Mesothelial cell of epicardium (in vitro differentiated cells): ENCODE data around the gene HDAC3. TPM values are rescaled to one million over a fixed set of nuclear protein-coding genes. Genes with fewer than 3 reads are reported as not detected.
"Not testable (repeated sequence)": the region's sequence is repeated elsewhere in the genome, so short reads cannot be mapped to it uniquely, and the experiment has no call there.

Experiments used
- DNase-seq, 2 experiments: peaks; one replicate each; pipeline ENCODE4 v3.0.0; 2021; ENCODE audit warnings: low spot score in 2 of 2; ENCODE audit not compliant: unreplicated experiment in 2 of 2
- H3K27ac Mint-ChIP-seq: 2 replicates; pipeline ENCODE4 v1.8.0; 2021; ENCODE audit warnings: mixed read lengths
- H3K27me3 Mint-ChIP-seq: 2 replicates; pipeline ENCODE4 v1.8.0; 2021; ENCODE audit warnings: low read depth, mixed read lengths
- H3K36me3 Mint-ChIP-seq: 2 replicates; pipeline ENCODE4 v1.8.0; 2021; ENCODE audit warnings: mixed read lengths
- H3K4me1 Mint-ChIP-seq: 2 replicates; pipeline ENCODE4 v1.8.0; 2021; ENCODE audit warnings: mixed read lengths
- H3K4me3 Mint-ChIP-seq: 2 replicates; pipeline ENCODE4 v1.8.0; 2021; ENCODE audit warnings: mild to moderate bottlenecking, moderate library complexity, mixed read lengths
- H3K9me3 Mint-ChIP-seq: 2 replicates; pipeline ENCODE4 v1.8.0; 2021; ENCODE audit warnings: mixed read lengths
- total RNA-seq: library from RNA; stranded (reverse); gene quantifications from 3 replicates; pipeline ENCODE4 v1.2.1, GENCODE V29; 2021
- TF ChIP-seq, protein P1 (sequence below): fragments of 200-600 bp; sonication (generic); IDR thresholded peaks from one replicate; pipeline ENCODE4 v1.5.0; 2021; ENCODE audit warnings: antibody characterized with exemption; ENCODE audit not compliant: unreplicated experiment

HDAC3 gene
- total RNA-seq, 1 donor from 2014 or later = 108 TPM

DNA sequence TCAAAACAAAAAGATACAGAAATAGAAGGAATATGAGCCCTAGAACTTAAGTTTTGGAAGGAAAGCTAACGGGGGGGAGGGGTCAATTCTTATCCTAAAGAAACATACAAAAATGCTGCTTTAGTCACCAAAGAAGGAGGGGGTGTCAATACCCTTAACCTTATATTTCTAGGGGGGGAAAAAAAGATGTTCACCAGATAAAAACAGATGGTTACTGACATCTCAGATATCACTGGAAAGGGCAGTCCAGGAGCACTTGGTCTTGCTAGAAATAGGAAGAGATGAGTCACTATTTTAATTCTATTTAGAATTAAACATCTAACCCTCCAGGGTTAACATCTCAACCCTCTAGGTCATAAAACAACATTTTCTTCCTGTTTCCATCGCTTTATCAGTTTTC lies 19.5 kb downstream of the HDAC3 start:
- peaks cover 7% of the 10 kb centered on the region for H3K36me3 Mint-ChIP-seq
- TF ChIP-seq, protein P1, sequence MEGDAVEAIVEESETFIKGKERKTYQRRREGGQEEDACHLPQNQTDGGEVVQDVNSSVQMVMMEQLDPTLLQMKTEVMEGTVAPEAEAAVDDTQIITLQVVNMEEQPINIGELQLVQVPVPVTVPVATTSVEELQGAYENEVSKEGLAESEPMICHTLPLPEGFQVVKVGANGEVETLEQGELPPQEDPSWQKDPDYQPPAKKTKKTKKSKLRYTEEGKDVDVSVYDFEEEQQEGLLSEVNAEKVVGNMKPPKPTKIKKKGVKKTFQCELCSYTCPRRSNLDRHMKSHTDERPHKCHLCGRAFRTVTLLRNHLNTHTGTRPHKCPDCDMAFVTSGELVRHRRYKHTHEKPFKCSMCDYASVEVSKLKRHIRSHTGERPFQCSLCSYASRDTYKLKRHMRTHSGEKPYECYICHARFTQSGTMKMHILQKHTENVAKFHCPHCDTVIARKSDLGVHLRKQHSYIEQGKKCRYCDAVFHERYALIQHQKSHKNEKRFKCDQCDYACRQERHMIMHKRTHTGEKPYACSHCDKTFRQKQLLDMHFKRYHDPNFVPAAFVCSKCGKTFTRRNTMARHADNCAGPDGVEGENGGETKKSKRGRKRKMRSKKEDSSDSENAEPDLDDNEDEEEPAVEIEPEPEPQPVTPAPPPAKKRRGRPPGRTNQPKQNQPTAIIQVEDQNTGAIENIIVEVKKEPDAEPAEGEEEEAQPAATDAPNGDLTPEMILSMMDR = no peak
- H3K4me1 Mint-ChIP-seq = peaks cover 24% of the 10 kb centered on the region

DNA sequence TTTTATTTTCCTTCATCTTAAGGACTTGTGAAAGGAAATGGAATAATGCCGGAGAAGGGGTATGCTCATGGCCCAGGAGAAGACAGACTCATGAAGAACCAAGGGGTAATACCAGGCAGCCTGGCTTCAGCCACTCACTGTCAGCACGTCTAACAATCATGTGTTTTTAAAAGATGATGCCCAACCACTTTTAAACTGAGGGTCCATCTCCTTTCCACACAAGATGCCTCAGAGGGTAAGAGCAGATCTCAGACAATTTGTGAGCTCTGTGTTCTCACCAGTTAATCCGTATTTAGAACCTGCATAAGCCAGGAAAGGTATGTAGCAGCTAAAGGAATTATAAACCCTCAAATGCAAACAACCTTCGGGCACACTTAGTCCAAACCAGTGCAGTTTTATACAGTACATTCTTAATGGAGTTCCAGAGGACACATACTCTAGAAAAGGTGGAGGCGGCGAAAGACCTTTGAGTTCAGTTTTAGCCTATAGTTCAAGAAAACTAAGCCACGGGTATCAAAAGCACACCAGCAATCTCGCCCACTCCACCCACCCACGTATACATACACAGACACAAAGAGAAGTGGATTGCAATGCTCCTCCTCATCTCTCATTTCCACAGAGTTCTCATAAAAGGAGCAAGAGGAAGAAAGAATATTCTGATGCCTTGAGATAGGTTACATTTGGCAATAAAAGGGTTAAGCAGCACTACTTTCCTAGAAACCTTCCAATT lies 20.5 kb downstream of the HDAC3 start:
- Mint-ChIP-seq H3K4me1 (peaks cover 24% of the 10 kb centered on the region), H3K9me3 (no peaks in the 10 kb centered on the region), H3K27me3 (no peaks in the 10 kb centered on the region), H3K27ac (no peak overlapping the region), H3K36me3 (peaks cover 3% of the 10 kb centered on the region), H3K4me3 (no peak overlapping the region)
- TF ChIP-seq, protein P1 = no peak
- DNase-seq = no peak

More for the DNA sequence above, 19.5 kb downstream of the HDAC3 start:
- no peaks in the 10 kb centered on the region for H3K27me3 Mint-ChIP-seq
- H3K27ac Mint-ChIP-seq = no peak overlapping the region
- H3K4me3 Mint-ChIP-seq = peak overlapping the region; percentile 89
- no peaks in the 10 kb centered on the region for H3K9me3 Mint-ChIP-seq
- DNase-seq = no peak

DNA sequence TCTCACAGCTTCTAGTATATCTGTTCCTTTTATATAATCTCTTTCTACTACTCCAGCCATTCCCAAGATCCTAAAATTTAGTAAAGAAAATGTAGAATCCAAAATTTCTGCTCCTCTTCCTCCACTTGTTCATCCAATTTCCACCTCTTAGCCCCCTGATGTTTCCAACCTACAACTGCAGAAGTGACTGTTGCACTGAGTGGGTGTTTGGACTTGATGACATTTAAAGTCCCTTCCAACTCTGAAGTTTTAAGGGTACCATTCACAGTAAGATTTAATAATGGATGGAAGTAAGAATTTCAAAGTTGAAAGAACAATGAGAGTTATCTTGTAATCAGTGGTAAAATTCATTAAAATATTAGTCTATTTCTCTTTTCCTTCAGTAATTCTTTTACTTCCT lies 23.3 kb downstream of the HDAC3 start:
- H3K4me3 Mint-ChIP-seq = no peak overlapping the region
- DNase-seq = no peak
- H3K27me3 Mint-ChIP-seq = no peaks in the 10 kb centered on the region
- TF ChIP-seq, protein P1 = no peak
- H3K27ac Mint-ChIP-seq = no peak overlapping the region
- H3K9me3 Mint-ChIP-seq = no peaks in the 10 kb centered on the region
- peaks cover 22% of the 10 kb centered on the region for H3K4me1 Mint-ChIP-seq
- H3K36me3 Mint-ChIP-seq = peaks cover 3% of the 10 kb centered on the region

DNA sequence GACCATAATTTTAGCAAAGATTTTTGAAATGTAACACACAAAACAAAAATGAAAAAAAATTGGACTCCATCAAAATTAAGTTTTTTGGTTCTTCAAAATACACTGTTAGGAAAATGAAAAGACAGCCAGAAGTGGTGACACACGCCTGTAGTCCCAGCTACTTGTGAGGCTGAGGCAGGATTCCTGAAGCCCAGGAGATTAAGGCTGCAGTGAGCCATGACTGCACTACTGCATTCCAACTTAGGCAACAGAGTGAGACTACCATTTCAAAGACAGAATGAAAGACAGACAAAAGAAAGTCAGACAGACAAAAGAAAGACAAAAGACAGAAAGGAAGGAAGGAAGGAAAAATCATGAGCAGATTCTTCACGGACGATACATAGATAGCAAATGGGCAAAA lies 25.4 kb downstream of the HDAC3 start:
- Mint-ChIP-seq H3K27ac (no peak overlapping the region), H3K36me3 (peaks cover 3% of the 10 kb centered on the region), H3K4me3 (no peak overlapping the region), H3K27me3 (no peaks in the 10 kb centered on the region), H3K9me3 (no peaks in the 10 kb centered on the region), H3K4me1 (peaks cover 7% of the 10 kb centered on the region)
- TF ChIP-seq, protein P1 = no peak
- DNase-seq = no peak

DNA sequence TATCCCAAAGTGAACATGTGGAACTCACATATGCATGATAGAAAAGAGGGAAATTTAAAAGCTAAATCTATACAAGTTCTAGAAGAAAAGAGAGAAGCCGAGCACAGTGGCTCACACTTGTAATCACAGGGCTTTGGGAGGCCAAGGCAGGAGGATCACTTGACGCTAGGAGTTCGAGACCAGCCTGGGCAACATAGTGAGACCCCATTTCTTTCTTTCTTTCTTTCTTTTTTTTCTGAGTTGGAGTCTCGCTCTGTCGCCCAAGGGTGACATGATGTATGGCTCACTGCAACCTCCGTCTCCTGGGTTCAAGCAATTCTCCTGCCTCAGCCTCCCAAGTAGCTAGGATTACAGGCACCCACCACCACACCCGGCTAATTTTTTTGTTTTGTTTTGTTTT lies 26.7 kb downstream of the HDAC3 start:
- H3K27ac Mint-ChIP-seq = not testable (repeated sequence)

DNA sequence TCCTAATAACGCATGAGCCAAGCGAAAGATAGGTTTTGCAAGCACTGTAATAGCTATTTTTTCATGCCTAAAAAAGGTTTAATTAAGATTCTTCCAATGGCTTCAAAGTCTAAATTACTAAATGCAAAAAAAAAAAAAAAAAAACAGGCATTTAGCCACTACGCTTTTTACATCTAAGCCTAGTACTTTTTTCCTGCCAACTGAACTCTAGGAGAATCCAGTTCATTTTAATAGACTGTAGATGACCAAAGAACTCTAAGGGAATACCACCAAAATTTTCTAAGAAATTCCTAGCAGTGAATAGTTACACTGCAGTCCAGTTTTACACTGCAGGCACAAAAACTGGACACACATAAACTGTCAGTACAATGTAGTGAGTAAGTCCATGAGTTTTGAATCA lies 27.6 kb downstream of the HDAC3 start:
- H3K4me3 Mint-ChIP-seq = no peak overlapping the region
- no peaks in the 10 kb centered on the region for H3K27me3 Mint-ChIP-seq
- no peaks in the 10 kb centered on the region for H3K36me3 Mint-ChIP-seq
- TF ChIP-seq, protein P1 = no peak
- no peak overlapping the region for H3K27ac Mint-ChIP-seq
- no peak for DNase-seq
- H3K4me1 Mint-ChIP-seq = peaks cover 16% of the 10 kb centered on the region
- H3K9me3 Mint-ChIP-seq = no peaks in the 10 kb centered on the region

More for the DNA sequence above, 26.7 kb downstream of the HDAC3 start:
- not testable (repeated sequence) for H3K4me3 Mint-ChIP-seq, H3K27me3 Mint-ChIP-seq, H3K36me3 Mint-ChIP-seq, DNase-seq, H3K9me3 Mint-ChIP-seq
- peaks cover 13% of the 10 kb centered on the region for H3K4me1 Mint-ChIP-seq
